ENCODE results near the gene WNK2.

WNK2 gene

DNA sequence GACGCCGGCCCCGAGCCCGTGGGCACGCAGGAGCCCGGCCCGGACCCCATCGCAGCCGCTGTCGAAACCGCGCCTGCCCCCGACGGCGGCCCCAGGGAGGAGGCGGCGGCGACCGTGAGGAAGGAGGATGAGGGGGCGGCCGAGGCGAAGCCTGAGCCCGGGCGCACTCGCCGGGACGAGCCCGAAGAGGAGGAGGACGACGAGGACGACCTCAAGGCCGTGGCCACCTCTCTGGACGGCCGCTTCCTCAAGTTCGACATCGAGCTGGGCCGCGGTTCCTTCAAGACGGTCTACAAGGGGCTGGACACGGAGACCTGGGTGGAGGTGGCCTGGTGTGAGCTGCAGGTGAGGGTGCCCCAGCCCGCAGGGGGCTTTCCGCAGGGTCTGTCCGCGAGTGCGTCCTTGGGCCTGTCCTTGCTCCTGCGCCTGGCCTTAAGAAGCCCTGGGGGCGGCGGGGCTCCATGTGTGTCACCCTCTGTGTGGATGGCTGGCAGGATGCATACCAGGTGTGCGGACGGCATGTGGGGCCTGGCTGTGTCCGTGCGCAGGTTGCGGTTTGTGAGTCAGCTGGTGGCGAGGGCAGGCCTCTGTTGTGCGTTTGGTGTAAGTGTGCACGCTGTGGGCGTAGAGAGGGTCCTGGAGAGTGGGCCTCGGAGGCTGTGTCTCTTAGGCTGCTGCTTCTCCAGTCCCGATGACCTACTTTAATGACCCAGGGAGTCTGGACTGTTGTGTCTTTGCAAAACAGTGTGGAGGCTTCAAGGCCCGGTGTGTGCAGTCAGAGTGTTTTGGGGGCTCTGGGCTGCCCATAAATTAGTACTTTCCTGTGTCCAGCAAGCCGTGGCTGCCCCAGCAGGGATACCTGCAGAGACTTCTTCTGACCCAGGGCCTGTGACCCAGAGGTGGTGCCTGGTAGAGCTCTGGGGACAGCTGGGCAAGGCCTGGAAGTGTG lies 1.6 kb downstream of the WNK2 start:
- no peak for DNase-seq (ENCODE audit: low read depth in 3 of 3)

DNA sequence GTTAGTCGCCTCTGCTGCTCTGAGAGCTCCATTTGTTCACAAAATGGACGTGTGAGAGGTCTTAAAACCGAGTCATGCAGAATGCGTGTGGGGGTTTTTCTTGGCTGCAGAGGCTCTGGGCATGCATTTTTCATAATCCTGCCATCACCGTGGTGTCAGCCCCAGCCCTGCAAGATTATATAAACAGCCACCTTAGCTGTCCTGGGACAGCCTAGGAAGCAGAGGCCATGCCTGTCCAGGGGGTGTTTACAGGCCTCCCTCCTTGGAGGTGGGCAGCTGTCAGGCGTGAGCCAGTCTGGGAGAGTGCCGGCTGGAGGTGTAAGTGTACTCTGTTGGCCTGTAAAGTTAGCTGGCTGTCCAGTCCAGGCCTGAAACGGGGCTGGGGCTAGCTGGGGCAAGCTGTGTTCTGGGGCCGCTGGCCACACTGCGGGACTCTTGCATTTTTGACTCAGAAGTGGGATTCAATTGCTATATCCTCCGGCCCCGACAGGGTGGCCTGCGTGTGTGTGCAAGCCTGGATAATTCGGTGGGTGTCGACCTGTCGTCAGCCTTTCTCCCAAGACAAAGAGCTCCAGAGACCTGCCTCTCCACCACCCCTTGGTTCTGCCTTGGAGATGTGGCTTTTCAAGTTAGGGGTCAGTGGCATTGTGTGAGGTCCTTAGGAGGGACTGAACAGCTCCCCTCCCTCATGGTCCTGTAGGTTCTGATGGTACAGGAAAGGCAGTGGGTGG lies 2.4 kb downstream of the WNK2 start:
- DNase-seq (ENCODE audit: low read depth in 3 of 3), result no peak

DNA sequence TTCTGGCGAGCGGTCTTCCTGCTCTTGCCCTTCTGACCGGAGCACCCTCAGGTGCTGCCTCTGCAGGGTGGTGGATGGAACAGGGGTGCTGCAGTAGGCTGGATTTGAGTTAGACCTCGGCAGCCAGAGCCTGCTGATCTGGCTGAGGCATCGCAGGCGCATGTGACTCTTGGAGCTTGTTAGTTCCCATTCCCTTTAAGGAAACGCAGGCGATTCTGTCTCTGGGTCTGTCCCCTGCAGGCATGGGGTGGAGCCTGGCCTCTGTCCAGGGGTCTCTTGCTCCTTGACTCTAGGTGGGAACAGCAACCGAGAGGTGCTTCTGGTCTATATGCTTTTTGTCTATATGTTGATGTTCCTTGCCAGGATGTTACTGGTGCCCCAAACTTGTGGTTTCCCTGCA lies 3.1 kb downstream of the WNK2 start:
- DNase-seq (ENCODE audit: low read depth in 3 of 3), result no peak

GRCh38 chr9:93187574-93187973 lies 3.6 kb downstream of the WNK2 start:
- no peak for DNase-seq (ENCODE audit: low read depth in 3 of 3)

DNA sequence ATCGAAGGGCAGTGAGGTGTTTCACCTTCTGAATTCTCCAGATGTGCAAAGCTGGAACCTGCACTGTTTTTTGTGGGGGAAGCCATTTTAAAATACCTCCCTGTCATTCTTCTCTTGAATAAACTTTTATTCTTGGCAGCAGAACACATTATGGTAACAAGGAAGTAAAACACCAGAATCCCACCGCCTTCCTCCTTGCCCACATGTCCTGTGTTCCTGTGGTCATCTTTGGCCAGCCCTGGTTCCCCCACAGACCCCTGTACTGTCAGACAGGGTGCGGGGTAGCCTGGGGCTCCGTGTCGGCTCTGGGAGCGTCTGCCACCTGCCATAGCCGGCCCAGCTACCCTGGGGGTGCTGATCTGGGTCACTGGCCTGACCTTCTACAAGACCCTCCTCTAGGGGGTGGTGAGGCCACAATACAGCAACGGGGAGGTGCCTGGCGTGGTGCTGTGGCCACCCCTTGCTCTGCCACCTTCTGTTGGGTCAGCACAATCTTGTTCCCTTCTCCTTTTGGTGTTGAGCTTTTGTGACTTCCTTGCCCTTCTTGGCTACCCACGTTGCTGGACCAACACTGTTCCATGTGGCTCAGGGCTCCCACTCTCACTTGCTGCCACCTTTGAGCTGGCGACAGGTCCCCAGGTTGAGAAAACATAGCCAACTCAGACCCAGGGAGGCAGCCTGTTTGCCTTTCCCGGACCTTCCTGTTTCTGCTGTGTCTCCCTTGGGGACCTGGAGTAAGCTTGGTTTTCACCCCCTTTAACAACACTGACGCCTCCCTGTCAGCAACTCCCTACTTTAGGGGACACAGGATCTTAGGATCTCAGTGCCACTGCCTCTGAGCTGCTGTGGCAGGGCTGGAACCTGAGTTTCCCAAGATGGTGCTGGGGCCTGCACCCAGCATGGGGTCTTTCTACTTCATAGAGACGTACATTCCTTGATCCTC lies 4.8 kb downstream of the WNK2 start:
- DNase-seq (ENCODE audit: low read depth in 3 of 3), result no peak

DNA sequence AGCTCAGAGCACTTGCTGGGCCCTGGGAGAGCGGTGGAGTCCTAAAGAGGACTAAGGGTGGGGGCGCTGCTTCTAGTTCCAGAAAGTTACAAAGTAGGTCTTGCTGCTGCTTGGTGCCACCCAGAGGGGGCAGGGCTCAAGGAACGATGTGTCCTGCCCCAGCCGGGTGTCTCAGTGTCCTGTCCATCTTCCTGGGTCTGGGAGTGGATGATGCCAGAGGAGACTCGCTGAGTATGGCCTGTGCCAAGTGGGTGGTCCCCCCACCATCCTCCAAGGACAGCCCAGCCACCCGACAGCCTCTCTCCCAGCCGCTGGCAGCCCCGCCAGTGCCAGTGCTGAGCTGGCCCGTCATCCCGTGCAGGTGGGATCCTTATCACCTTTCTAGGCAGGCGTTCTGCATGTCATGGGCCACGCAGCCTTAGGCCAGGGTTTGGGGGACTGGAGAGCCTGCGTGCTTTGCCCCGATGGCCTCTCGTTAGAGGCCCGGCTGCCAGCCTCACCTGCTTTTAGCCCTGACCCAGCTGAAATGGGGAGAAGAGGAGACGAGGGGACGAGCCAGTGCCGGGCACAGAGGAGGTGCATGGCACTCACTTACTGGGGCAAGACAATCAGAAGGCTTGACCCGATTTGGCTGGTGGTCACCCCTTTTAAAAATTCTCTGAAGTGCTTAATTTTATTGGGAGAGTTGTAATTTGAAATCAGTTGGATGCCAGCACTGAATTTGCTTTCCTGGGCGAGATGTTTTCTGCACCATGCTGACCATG lies 5.6 kb downstream of the WNK2 start:
- DNase-seq (ENCODE audit: low read depth in 3 of 3), result no peak

DNA sequence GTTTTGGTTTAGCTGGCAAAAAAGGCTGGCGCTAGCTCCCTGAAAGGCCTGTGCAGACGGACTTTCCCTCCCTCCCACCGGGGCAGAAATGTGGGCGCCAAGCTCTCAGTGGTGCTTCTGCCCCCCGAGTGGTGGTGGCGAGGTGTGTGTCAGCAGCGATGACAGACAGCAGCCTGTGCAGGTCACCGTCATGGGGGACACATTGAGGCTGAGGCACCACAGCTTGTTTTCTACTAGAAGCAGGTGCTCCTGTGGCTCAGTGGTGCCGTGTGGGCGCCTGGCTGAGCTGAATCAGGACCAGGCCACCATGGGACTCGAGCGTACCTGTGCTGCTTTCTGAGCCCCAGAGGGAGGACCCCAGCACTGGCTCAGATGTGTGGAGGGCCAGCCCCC lies 6.2 kb downstream of the WNK2 start:
- DNase-seq (ENCODE audit: low read depth in 3 of 3), result no peak

- no peak for DNase-seq (ENCODE audit: low read depth in 3 of 3)
Observed at GRCh38 chr9:93190656-93191353, 6.9 kb downstream of the WNK2 start.

DNA sequence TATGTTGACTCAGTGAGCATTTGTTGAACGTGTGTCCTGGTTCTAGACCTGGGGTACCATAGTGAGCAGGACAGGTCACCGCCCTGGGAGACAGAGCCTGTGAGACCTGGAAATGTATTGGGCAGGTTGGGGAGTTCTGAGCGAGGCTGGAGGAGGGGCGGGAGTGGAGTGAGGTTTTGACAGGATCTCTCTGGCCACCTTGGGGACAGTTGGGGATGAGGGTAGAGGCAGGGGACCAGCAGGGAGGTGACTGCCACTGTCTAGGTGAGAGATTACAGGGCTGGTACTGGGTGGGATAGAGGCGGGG lies 7.4 kb downstream of the WNK2 start:
- DNase-seq (ENCODE audit: low read depth in 3 of 3), result no peak

DNA sequence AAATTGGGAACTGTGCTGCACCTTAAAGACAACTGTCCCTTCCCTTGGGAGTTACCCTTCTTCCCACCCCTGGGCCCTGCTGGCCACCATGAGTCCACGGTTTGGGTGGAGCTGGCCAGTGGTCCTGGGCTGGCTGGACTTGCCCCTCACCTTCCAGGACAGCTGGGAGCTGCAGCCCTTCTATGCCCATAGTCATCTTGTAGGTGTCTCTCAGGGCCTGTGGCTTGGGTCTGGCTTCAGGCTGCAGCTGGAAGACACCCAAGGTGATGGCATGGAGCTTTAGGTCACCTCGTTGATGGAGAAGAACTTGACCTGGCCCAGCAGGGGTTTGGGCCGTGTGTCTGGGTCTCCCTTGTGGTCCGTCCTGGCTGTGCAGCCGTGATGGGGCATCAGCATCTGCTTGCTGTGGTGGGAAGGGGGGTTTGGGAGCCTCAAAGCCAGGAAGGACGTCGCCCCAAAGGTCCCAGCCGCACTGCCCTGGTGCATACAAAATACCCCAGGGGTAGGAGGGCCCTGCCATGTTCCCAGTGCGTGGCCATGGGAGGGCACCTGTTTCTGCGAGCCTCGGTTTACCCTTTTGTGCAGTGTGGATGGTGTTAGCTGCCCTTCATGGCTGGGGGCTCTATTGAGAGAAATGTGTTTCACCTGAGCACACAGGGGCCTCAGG lies 8.9 kb downstream of the WNK2 start:
- no peak for DNase-seq (ENCODE audit: low read depth in 3 of 3)

GRCh38 chr9:93193388-93194220 lies 9.7 kb downstream of the WNK2 start:
- no peak for DNase-seq (ENCODE audit: low read depth in 3 of 3)

GRCh38 chr9:93194221-93194625 lies 10.3 kb downstream of the WNK2 start:
- DNase-seq (ENCODE audit: low read depth in 3 of 3), result no peak

DNA sequence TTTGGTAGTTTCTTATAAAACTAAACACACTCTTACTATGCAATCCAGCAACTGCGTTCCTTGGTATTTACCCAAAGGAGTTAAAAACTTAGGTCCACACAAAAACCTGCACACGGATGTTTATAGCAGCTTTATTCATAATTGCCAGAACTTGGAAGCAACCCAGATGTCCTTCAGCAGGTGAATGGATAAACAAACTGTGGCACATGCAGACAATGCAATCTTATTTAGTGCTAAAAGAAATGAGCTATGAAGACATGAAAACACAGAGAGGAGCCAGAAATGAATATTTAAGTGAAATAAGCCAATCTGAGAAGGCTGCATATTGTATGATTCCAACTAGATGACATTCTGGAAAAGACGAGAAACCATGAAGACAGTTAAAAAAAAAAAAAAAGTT lies 10.7 kb downstream of the WNK2 start:
- no peak for DNase-seq (ENCODE audit: low read depth in 3 of 3)

DNA sequence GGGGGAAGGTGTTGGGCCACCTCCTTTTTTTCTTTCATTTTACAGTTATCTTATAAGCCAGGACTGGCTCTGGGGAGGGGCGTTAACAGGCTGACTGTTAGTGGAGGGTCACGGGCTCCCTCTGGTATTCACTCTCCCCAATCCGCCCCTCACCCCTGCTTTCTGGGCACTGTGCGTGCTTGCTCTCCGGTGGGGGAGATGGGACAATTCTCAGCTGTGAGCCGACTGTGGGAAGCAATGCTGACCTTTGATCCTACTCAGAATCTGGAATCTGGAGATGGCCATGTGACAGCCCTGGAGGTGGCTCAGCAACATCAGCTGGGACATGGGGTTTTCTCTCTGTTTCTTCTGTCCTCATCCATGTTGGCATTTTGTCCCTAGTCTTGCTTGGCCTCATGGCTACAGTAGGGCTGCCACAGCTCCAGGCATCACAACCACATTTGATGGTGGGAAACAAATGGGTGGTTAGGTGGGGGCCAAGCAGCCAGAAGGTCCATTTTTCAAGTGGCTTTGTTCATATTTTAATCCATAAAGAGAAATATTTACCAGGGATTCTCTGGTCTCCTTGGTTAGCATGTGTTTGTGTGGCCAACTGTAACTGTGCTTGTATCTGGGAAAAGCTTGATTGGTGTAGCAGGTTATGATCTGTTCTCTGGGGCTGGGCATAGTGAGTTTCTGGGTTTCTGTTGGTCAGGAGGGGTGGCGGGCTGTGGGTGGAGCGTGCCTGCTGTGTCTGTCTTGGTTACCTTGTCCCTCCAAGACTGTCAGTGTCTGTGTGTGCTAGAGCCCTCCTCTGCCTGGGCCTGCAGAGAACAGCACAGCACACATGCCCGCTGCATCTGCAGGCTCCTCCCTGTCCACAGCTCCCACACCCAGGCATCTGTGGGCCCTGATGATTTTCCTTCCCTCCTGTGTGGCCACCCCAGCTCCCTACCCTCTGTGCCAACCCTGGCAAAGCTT lies 12.4 kb downstream of the WNK2 start:
- DNase-seq (ENCODE audit: low read depth in 3 of 3), result no peak

- no peak for DNase-seq (ENCODE audit: low read depth in 3 of 3)
Observed at GRCh38 chr9:93197670-93198069, 13.7 kb downstream of the WNK2 start.

- no peak for DNase-seq (ENCODE audit: low read depth in 3 of 3)
Observed at GRCh38 chr9:93198117-93198837, 14.3 kb downstream of the WNK2 start.

DNA sequence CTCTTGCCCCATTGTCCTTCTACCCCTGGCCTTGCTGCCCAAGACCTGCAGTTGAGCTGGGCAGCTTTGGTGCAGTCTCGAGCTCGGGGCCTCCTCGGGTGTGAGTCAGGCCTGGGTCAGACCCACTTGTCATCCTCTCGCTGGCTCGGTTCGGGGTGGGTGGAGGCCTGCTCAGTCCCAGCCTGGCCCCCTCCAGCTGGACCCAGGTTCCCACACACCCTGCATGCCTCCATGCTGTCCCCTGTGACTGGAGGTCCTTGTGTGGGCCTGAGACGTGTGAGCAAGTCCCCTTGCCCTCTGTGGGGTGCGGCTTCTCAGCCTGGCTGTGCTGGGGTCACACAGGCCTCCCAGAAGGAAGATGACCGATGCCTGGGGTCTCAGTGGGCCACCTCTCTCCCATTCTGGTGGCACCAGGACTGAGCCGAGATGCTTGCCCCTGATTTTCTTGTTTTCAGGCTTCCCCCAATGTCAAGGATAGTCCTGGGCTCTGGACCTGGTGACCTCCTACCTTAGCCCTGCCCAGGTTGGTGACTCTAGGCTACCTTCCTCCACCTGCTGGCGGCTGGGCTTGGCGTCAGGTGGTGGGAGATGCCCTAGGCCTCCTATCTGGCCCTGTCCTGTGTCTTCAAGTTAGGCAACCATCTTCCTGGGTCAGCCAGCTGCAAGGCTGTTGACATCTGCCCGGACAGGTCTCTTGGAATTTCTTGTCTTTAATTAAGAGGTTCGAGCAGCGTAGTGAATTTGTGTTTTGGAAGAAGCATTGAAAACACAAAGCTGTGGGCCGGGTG lies 15.1 kb downstream of the WNK2 start:
- DNase-seq (ENCODE audit: low read depth in 3 of 3), result no peak

Data from stimulated activated CD4-positive, alpha-beta T cell treated with anti-CD3 and anti-CD28 coated beads, TNF-alpha, amount 100 ng/mL, for 48 hours (primary cell).